ENCODE measurements around the gene ATP6V0A1.

The ATP6V0A1 gene

GRCh38 chr17:42424991-42425610 lies 33.6 kb upstream of the ATP6V0A1 start:
- no peak for DNase-seq (ENCODE audit: low read depth)
- H3K4me3 ChIP-seq (replicated peaks; ENCODE audit: low read depth, low read length) = no peak overlapping the region
- no peak for TF ChIP-seq CTCF (IDR thresholded peaks at IDR 0.05; ENCODE audit: low read length, missing control alignments)

GRCh38 chr17:42428141-42428944 lies 30.3 kb upstream of the ATP6V0A1 start:
- peak; percentile 95 for DNase-seq (ENCODE audit: low read depth)
- H3K4me3 ChIP-seq (replicated peaks; ENCODE audit: low read depth, low read length) = no peak overlapping the region

GRCh38 chr17:42429726-42430447 lies 28.8 kb upstream of the ATP6V0A1 start:
- H3K4me3 ChIP-seq (replicated peaks; ENCODE audit: low read depth, low read length) = no peak overlapping the region
- no peak for DNase-seq (ENCODE audit: low read depth)
- no peak for TF ChIP-seq CTCF (IDR thresholded peaks at IDR 0.05; ENCODE audit: low read length, missing control alignments)

More at GRCh38 chr17:42428141-42428944, 30.3 kb upstream of the ATP6V0A1 start:
- TF ChIP-seq CTCF (IDR thresholded peaks at IDR 0.05; ENCODE audit: low read length, missing control alignments) = peak; percentile 88

GRCh38 chr17:42431758-42432161 lies 26.9 kb upstream of the ATP6V0A1 start:
- TF ChIP-seq CTCF (IDR thresholded peaks at IDR 0.05; ENCODE audit: low read length, missing control alignments) = no peak
- peak; percentile 69 for DNase-seq (ENCODE audit: low read depth)
- no peak overlapping the region for H3K4me3 ChIP-seq (replicated peaks; ENCODE audit: low read depth, low read length)

GRCh38 chr17:42436391-42436790 lies 22.3 kb upstream of the ATP6V0A1 start:
- DNase-seq (ENCODE audit: low read depth) = peak; percentile 99
- no peak for TF ChIP-seq CTCF (IDR thresholded peaks at IDR 0.05; ENCODE audit: low read length, missing control alignments)
- no peak overlapping the region for H3K4me3 ChIP-seq (replicated peaks; ENCODE audit: low read depth, low read length)

- peak; percentile 52 for DNase-seq (ENCODE audit: low read depth)
- H3K4me3 ChIP-seq (replicated peaks; ENCODE audit: low read depth, low read length) = no peak overlapping the region
- peak; percentile 50 for TF ChIP-seq CTCF (IDR thresholded peaks at IDR 0.05; ENCODE audit: low read length, missing control alignments)
These were observed 19.8 kb upstream of the ATP6V0A1 start for GRCh38 chr17:42438600-42439567.

All from fibroblast of pulmonary artery (primary cell).